Esophagus muscularis mucosa (tissue), 3 donors: ENCODE data around the gene GEMIN7.

Experiments used
- POLR2A ChIP-seq: fragments of 450-650 bp; IDR thresholded peaks from one replicate; pipeline ENCODE4 v1.6.1; 2017; ENCODE audit warnings: antibody characterized with exemption, moderate library complexity, mild to moderate bottlenecking, low read depth
- TF ChIP-seq, protein P1 (sequence below), 3 experiments: fragments of 200-600 bp in 2 of 3; fragments of 450-650 bp in 1 of 3; sonication (generic) in 2 of 3; IDR thresholded peaks; one replicate each; pipeline ENCODE4 v1.5.1; 2017 to 2019; ENCODE audit warnings: antibody characterized with exemption in 3 of 3, mild to moderate bottlenecking in 2 of 3, moderate library complexity in 1 of 3

- TF ChIP-seq, protein P1, sequence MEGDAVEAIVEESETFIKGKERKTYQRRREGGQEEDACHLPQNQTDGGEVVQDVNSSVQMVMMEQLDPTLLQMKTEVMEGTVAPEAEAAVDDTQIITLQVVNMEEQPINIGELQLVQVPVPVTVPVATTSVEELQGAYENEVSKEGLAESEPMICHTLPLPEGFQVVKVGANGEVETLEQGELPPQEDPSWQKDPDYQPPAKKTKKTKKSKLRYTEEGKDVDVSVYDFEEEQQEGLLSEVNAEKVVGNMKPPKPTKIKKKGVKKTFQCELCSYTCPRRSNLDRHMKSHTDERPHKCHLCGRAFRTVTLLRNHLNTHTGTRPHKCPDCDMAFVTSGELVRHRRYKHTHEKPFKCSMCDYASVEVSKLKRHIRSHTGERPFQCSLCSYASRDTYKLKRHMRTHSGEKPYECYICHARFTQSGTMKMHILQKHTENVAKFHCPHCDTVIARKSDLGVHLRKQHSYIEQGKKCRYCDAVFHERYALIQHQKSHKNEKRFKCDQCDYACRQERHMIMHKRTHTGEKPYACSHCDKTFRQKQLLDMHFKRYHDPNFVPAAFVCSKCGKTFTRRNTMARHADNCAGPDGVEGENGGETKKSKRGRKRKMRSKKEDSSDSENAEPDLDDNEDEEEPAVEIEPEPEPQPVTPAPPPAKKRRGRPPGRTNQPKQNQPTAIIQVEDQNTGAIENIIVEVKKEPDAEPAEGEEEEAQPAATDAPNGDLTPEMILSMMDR (IDR thresholded peaks at IDR 0.05) = no peak
- TF ChIP-seq POLR2A = no peak
Measured at GRCh38 chr19:45094137-45094536, 15.1 kb downstream of the GEMIN7 start.
